ENCODE measurements around the gene NUB1. TPM values are rescaled to one million over a fixed set of nuclear protein-coding genes. Genes with fewer than 3 reads are reported as not detected.

The NUB1 gene
- total RNA-seq, 1 donor from 2014 or later: 47.5 TPM

DNA sequence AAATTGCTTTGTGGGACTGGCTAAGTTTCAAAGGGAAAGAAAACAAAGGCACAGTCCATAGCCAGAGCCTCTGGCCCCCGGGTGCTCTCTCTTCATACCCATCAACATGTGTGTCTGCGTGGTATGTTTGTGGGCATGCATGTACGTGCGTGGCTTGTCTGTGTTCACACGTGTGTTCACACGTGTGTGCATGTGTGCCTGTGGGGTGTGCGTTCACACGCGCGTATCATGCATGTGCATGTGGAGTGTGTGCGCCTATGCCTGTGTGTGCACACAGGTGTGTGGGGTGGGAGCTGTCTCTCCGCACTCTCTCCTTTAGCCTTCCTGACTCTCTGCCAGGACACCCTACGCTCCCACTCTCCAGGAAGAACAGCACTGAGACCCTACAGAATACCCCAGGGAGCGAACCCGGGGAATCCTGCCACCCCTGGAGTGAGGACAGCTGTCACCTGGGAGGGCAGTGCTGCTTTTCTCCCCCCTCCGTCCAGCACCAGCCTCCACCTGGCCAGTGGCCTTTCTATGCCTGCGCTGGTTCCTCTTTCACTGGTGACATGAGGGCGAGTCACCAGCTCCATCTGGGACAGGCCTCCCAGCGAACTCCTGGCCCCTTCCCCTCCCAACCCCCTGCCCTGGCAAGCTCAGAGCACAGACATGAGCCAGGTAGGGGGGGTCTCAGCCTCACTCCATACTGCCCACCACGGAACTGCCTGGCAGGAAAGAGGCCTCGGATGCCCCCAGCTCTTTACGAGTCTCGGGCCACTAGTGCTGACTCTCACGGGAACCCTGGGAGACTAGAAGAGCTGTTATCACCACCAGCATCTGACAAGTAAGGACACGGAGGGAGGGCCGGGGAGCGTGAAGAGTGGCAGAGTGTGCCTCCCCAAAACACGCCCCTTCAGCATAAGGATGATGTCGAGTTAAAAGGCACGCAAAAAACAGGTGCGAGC, 51.7 kb downstream of the NUB1 start:
- intact Hi-C loops (cut with micrococcal nuclease): no loop called here
- TF ChIP-seq, protein P1, sequence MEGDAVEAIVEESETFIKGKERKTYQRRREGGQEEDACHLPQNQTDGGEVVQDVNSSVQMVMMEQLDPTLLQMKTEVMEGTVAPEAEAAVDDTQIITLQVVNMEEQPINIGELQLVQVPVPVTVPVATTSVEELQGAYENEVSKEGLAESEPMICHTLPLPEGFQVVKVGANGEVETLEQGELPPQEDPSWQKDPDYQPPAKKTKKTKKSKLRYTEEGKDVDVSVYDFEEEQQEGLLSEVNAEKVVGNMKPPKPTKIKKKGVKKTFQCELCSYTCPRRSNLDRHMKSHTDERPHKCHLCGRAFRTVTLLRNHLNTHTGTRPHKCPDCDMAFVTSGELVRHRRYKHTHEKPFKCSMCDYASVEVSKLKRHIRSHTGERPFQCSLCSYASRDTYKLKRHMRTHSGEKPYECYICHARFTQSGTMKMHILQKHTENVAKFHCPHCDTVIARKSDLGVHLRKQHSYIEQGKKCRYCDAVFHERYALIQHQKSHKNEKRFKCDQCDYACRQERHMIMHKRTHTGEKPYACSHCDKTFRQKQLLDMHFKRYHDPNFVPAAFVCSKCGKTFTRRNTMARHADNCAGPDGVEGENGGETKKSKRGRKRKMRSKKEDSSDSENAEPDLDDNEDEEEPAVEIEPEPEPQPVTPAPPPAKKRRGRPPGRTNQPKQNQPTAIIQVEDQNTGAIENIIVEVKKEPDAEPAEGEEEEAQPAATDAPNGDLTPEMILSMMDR (IDR thresholded peaks at IDR 0.05): no peak
- ATAC-seq (ENCODE audit: low read depth): no peak
- ChIA-PET POLR2A (no interaction called here), CTCF (no interaction called here)
- peaks cover 5% of the 10 kb centered on the region for H3K4me1 Mint-ChIP-seq
- no peak overlapping the region for H3K4me3 Mint-ChIP-seq
- H3K9me3 Mint-ChIP-seq: no peaks in the 10 kb centered on the region
- H3K36me3 Mint-ChIP-seq (ENCODE audit: low read depth): no peaks in the 10 kb centered on the region
- H3K27me3 Mint-ChIP-seq: peaks cover 17% of the 10 kb centered on the region
- H3K27ac Mint-ChIP-seq: no peak overlapping the region
- no peak for DNase-seq

DNA sequence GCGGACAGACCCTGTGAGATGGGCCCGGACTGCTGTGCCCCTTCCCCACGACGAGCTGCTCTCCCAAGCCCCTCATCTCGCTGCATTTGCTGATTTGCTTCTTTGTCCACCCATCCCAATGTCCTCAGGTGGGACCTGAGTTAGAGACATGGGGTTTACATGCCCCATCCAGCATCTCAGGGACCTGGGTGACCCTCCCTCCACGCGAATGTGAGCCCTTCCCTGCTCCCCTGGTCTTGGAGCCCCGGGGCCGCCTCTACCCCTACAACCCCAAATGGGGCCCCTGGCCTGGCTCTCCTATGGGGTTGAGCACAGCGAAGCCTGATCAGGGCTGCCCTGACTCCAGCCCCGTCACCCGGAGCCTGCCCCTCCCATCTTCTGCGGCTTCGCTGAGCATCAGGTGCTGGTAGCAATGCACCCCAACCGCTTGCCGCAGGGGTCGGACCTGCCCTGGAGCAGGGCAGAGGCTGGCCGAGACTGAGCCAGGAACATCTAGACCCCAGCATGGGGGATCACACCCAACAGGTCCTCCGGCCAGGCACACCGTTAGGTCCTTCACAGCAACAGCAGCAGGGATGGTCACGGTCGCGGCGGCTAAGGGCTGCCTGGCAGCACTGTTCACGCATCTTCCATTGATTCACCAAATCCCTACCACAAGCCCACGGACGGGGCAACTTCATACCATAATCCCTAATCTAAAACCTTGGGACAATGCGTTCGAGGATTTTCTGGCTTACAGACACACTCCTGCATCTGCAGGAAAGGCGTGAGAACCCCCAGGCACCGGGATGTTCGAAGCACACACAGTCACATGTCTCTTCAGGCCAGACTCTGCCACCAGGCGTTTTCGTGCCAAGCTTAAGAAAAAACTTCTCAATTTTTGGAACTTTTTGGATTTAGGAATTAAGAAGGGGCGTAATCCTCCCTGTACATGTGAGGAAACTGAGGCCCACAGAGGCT, 52.7 kb downstream of the NUB1 start:
- H3K4me3 Mint-ChIP-seq: no peak overlapping the region
- H3K36me3 Mint-ChIP-seq (ENCODE audit: low read depth): no peaks in the 10 kb centered on the region
- ChIA-PET CTCF (no interaction called here), POLR2A (no interaction called here)
- TF ChIP-seq, protein P1 (IDR thresholded peaks at IDR 0.05): no peak
- H3K27ac Mint-ChIP-seq: no peak overlapping the region
- intact Hi-C loops (cut with micrococcal nuclease): no loop called here
- H3K9me3 Mint-ChIP-seq: no peaks in the 10 kb centered on the region
- H3K4me1 Mint-ChIP-seq: peaks cover 5% of the 10 kb centered on the region
- ATAC-seq (ENCODE audit: low read depth) (no peak), DNase-seq (no peak)
- H3K27me3 Mint-ChIP-seq: peaks cover 16% of the 10 kb centered on the region

DNA sequence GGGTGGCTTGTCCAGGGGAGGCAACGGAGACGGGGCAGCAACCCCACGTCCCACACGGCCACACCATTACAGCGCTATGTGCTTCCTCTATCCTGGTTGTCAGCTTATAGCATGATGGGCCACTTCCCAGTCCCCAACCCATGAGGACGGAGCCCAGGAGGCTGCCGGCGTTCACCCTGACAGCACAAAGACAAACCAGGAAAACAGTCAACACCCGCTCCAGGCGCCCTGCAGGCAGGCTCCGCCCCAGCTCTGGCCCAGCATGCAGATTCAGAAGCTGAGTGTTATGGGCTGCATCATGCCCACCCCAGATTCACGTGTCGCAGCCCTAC, 53.4 kb downstream of the NUB1 start:
- TF ChIP-seq, protein P1 (IDR thresholded peaks at IDR 0.05): no peak
- H3K9me3 Mint-ChIP-seq: no peaks in the 10 kb centered on the region
- ATAC-seq (ENCODE audit: low read depth): no peak
- no peaks in the 10 kb centered on the region for H3K36me3 Mint-ChIP-seq (ENCODE audit: low read depth)
- POLR2A ChIA-PET: no interaction called here
- H3K4me1 Mint-ChIP-seq: peaks cover 7% of the 10 kb centered on the region
- DNase-seq: no peak
- H3K4me3 Mint-ChIP-seq: no peak overlapping the region
- peaks cover 10% of the 10 kb centered on the region for H3K27me3 Mint-ChIP-seq
- no peak overlapping the region for H3K27ac Mint-ChIP-seq
- CTCF ChIA-PET: no interaction called here
- intact Hi-C loops (cut with micrococcal nuclease): no loop called here

DNA sequence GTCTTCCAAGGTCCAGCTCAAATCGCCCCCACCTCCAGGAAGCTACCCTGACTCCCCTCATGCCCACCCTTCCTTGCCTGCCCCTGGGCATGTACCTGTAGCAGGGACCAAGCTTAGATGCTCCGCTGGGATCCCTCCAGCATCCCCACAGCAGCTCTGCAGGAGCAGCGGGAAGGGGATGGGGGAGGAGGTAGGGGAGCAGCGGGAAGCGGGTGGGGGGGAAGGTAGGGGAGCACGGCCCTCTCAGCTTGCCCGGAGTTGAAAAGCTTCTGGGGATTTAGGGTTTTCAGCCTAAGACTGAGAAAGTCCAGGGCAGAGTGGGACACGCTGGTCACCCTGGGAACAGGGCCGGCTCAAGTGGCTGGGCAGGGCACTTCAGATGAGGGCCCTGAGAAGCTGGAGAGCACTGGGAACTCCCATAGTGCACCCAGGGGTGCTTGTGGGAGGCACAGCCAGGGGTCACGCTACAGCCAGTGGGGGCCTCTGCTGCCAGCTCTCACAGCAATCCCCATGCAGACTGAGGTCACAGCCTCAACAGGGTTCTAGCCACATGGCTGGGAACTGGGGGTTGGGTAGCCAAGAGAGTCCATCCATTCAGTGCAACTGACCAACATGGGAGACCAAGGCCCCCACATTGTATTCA, 54.8 kb downstream of the NUB1 start:
- Mint-ChIP-seq H3K9me3 (no peaks in the 10 kb centered on the region), H3K4me1 (peaks cover 22% of the 10 kb centered on the region), H3K27ac (no peak overlapping the region), H3K4me3 (no peak overlapping the region), H3K27me3 (peaks cover 6% of the 10 kb centered on the region), H3K36me3 (ENCODE audit: low read depth) (no peaks in the 10 kb centered on the region)
- CTCF ChIA-PET: no interaction called here
- ATAC-seq (ENCODE audit: low read depth) (no peak), DNase-seq (no peak)
- POLR2A ChIA-PET: interaction anchor here (0.7 kb wide), 1 partner anchor 15 kb away, joined by 3 read pairs; no protein-coding TSS in a partner anchor
- TF ChIP-seq, protein P1 (IDR thresholded peaks at IDR 0.05): no peak
- intact Hi-C loops (cut with micrococcal nuclease): no loop called here
